ENCODE data around the gene SRP54. TPM values are rescaled to one million over a fixed set of nuclear protein-coding genes. Genes with fewer than 3 reads are reported as not detected.

The SRP54 gene
- polyA plus RNA-seq, 3 donors, result 24.9 to 33.6 (median 25.4) TPM

DNA sequence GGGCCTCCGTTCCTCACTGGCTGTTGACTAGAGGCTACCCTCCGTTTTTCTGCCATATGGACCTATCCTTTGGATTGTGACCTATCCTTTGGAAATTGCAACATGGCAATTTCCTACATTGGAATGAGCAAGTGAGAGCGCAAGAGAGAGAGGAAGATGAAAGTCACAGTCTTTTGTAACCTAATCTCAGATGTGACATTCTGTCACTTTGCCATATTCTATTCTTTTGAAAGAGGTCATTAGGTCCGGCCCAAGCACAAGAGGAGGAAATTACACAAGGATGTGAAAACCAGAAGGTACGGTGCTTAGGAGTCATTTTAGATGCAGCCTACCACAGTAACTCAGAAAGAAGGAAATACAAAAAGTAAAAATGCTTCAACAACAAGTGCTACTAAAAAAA, 47.3 kb upstream of the SRP54 start:
- Histone ChIP-seq H3K4me3 (replicated peaks in 1 of 3; ENCODE audit: low read depth in 2 of 3, low read length in 3 of 3) (peak overlapping the region in 1 of 3 experiments; percentile 26), H3K27ac (ENCODE audit: low read depth in 1 of 2, low read length in 2 of 2) (peak overlapping the region; percentile 53 to 67), H4K20me1 (ENCODE audit: insufficient read depth, low read length) (no peaks in the 10 kb centered on the region), H2AFZ (ENCODE audit: insufficient read depth, low read depth, low read length, poor library complexity, severe bottlenecking) (peak overlapping the region; percentile 52), H3K4me2 (replicated peaks; ENCODE audit: extremely low read depth, low read length, poor library complexity, severe bottlenecking) (peak overlapping the region; percentile 21), H3K79me2 (ENCODE audit: insufficient read depth, low read length) (no peaks in the 10 kb centered on the region), H3K9ac (ENCODE audit: insufficient read depth, low read length, poor library complexity, severe bottlenecking) (no peak overlapping the region), H3K4me1 (ENCODE audit: control insufficient read depth in 1 of 2, insufficient read depth in 2 of 2, low read length in 2 of 2) (peaks cover 24 to 31% of the 10 kb centered on the region in 2 donors), H3K9me3 (replicated peaks in 1 of 2; ENCODE audit: control insufficient read depth in 1 of 2, insufficient read depth in 1 of 2, low read length in 2 of 2) (no peaks in the 10 kb centered on the region), H3K27me3 (ENCODE audit: control insufficient read depth in 2 of 2, insufficient read depth in 2 of 2, low read length in 2 of 2) (no peaks in the 10 kb centered on the region), H3K36me3 (replicated peaks in 1 of 2; ENCODE audit: control insufficient read depth in 1 of 2, insufficient read depth in 2 of 2, low read length in 2 of 2) (no peaks in the 10 kb centered on the region)
- peaks cover 28% of the 10 kb centered on the region for H3K4me1 Mint-ChIP-seq
- 33% methylated on average over 2 of the region's 5 CpGs for WGBS (ENCODE audit: insufficient coverage)
- TF ChIP-seq, protein P1, sequence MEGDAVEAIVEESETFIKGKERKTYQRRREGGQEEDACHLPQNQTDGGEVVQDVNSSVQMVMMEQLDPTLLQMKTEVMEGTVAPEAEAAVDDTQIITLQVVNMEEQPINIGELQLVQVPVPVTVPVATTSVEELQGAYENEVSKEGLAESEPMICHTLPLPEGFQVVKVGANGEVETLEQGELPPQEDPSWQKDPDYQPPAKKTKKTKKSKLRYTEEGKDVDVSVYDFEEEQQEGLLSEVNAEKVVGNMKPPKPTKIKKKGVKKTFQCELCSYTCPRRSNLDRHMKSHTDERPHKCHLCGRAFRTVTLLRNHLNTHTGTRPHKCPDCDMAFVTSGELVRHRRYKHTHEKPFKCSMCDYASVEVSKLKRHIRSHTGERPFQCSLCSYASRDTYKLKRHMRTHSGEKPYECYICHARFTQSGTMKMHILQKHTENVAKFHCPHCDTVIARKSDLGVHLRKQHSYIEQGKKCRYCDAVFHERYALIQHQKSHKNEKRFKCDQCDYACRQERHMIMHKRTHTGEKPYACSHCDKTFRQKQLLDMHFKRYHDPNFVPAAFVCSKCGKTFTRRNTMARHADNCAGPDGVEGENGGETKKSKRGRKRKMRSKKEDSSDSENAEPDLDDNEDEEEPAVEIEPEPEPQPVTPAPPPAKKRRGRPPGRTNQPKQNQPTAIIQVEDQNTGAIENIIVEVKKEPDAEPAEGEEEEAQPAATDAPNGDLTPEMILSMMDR (IDR thresholded peaks at IDR 0.05), result no peak
- DNase-seq, result peak; percentile 62 to 85 (median 76)
- peaks cover 0 to 2% of the 10 kb centered on the region in 2 donors for H3K36me3 Mint-ChIP-seq
- H3K27ac Mint-ChIP-seq, result peak overlapping the region; percentile 59 to 92 (median 88)
- H3K27me3 Mint-ChIP-seq (ENCODE audit: low read depth in 3 of 3), result no peaks in the 10 kb centered on the region
- intact Hi-C loops (cut with micrococcal nuclease), result no loop called here
- peak overlapping the region in 1 of 2 donors; percentile 41 for H3K4me3 Mint-ChIP-seq
- peaks cover 0 to 3% (median 0%) of the 10 kb centered on the region in 7 donors for H3K9me3 Mint-ChIP-seq

DNA sequence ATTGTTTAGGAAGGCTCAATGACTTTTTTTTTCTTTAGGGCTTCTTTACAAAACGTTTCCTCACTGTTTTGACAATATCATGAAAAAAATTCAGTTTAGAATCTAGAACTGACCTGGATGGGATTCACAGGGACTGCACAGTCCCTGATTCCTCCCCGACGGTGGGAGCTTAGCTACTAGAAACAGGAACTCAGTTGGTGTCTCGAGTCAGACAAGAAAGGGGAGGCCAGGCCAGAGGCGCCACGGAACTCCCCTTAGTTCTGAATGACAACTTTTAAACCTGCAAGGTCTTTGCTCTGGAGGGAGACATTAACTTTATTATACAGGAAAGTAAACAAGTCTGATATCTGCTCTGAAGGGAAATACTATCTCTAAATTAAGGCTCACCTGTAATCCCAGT, 45.4 kb upstream of the SRP54 start:
- Histone ChIP-seq H3K9ac (ENCODE audit: insufficient read depth, low read length, poor library complexity, severe bottlenecking) (no peak overlapping the region), H3K4me3 (replicated peaks in 1 of 3; ENCODE audit: low read depth in 2 of 3, low read length in 3 of 3) (no peak overlapping the region), H3K4me2 (replicated peaks; ENCODE audit: extremely low read depth, low read length, poor library complexity, severe bottlenecking) (no peak overlapping the region), H3K27ac (ENCODE audit: low read depth in 1 of 2, low read length in 2 of 2) (no peak overlapping the region), H3K36me3 (replicated peaks in 1 of 2; ENCODE audit: control insufficient read depth in 1 of 2, insufficient read depth in 2 of 2, low read length in 2 of 2) (no peaks in the 10 kb centered on the region), H2AFZ (ENCODE audit: insufficient read depth, low read depth, low read length, poor library complexity, severe bottlenecking) (no peak overlapping the region), H3K4me1 (ENCODE audit: control insufficient read depth in 1 of 2, insufficient read depth in 2 of 2, low read length in 2 of 2) (peaks cover 15 to 20% of the 10 kb centered on the region in 2 donors), H4K20me1 (ENCODE audit: insufficient read depth, low read length) (no peaks in the 10 kb centered on the region), H3K79me2 (ENCODE audit: insufficient read depth, low read length) (no peaks in the 10 kb centered on the region), H3K9me3 (replicated peaks in 1 of 2; ENCODE audit: control insufficient read depth in 1 of 2, insufficient read depth in 1 of 2, low read length in 2 of 2) (no peaks in the 10 kb centered on the region), H3K27me3 (ENCODE audit: control insufficient read depth in 2 of 2, insufficient read depth in 2 of 2, low read length in 2 of 2) (no peaks in the 10 kb centered on the region)
- no peaks in the 10 kb centered on the region for H3K27me3 Mint-ChIP-seq (ENCODE audit: low read depth in 3 of 3)
- peaks cover 0 to 2% of the 10 kb centered on the region in 2 donors for H3K36me3 Mint-ChIP-seq
- peak in 2 of 3 donors; percentile 12 to 24 for DNase-seq
- H3K4me3 Mint-ChIP-seq, result no peak overlapping the region
- TF ChIP-seq, protein P1 (IDR thresholded peaks at IDR 0.05), result no peak
- H3K4me1 Mint-ChIP-seq, result peaks cover 16% of the 10 kb centered on the region
- WGBS (ENCODE audit: insufficient coverage), result 27% methylated on average over 2 of the region's 6 CpGs
- H3K9me3 Mint-ChIP-seq, result peaks cover 0 to 3% (median 0%) of the 10 kb centered on the region in 7 donors
- intact Hi-C loops (cut with micrococcal nuclease), result no loop called here
- H3K27ac Mint-ChIP-seq, result peak overlapping the region in 4 of 7 donors; percentile 26 to 72 (median 54)
